IgD-negative memory B cell (primary cell): ENCODE data around the gene PRTN3. TPM values are rescaled to one million over a fixed set of nuclear protein-coding genes. Genes with fewer than 3 reads are reported as not detected.
A peak's percentile ranks its signal among the peaks of the same experiment; 100 is the strongest.

Experiments
- H3K27ac Mint-ChIP-seq, 3 donors: one replicate each; pipeline ENCODE4 v1.8.0; 2020 to 2022; ENCODE audit warnings: mild to moderate bottlenecking in 3 of 3, mixed read lengths in 3 of 3, moderate library complexity in 1 of 3
- H3K27me3 Mint-ChIP-seq: one replicate; pipeline ENCODE4 v1.8.0; 2021; ENCODE audit warnings: mixed read lengths
- H3K36me3 Mint-ChIP-seq: one replicate; pipeline ENCODE4 v1.8.0; 2020; ENCODE audit warnings: mild to moderate bottlenecking, mixed read lengths
- H3K4me1 Mint-ChIP-seq, 3 donors: one replicate each; pipeline ENCODE4 v1.8.0; 2020 to 2022; ENCODE audit warnings: mixed read lengths in 3 of 3, mild to moderate bottlenecking in 1 of 3
- H3K4me3 Mint-ChIP-seq, 4 donors: one replicate each; pipeline ENCODE4 v1.8.0; 2020 to 2022; ENCODE audit warnings: mild to moderate bottlenecking in 4 of 4, mixed read lengths in 4 of 4, moderate library complexity in 3 of 4
- H3K9me3 Mint-ChIP-seq, 3 donors: one replicate each; pipeline ENCODE4 v1.8.0; 2020 to 2021; ENCODE audit warnings: mixed read lengths in 3 of 3, mild to moderate bottlenecking in 1 of 3
- polyA plus RNA-seq: library from polyadenylated mRNA; unstranded; fragments of 300-500 nt; fragmentation: Illumina TruSeq; gene quantifications from one replicate; pipeline ENCODE4 v1.2.3, GENCODE V29; 2021

Gene PRTN3
- polyA plus RNA-seq, 1 donor from 2014 or later: not detected

GRCh38 chr19:858284-858683, 17.5 kb downstream of the PRTN3 start:
- peak overlapping the region in 1 of 4 donors; percentile 12 for H3K4me3 Mint-ChIP-seq
- peaks cover 3 to 5% (median 4%) of the 10 kb centered on the region in 3 donors for H3K4me1 Mint-ChIP-seq
- H3K9me3 Mint-ChIP-seq: peaks cover 0 to 2% (median 0%) of the 10 kb centered on the region in 3 donors
- peaks cover 2% of the 10 kb centered on the region for H3K27me3 Mint-ChIP-seq
- no peaks in the 10 kb centered on the region for H3K36me3 Mint-ChIP-seq
- peak overlapping the region in 1 of 3 donors; percentile 68 for H3K27ac Mint-ChIP-seq

DNA sequence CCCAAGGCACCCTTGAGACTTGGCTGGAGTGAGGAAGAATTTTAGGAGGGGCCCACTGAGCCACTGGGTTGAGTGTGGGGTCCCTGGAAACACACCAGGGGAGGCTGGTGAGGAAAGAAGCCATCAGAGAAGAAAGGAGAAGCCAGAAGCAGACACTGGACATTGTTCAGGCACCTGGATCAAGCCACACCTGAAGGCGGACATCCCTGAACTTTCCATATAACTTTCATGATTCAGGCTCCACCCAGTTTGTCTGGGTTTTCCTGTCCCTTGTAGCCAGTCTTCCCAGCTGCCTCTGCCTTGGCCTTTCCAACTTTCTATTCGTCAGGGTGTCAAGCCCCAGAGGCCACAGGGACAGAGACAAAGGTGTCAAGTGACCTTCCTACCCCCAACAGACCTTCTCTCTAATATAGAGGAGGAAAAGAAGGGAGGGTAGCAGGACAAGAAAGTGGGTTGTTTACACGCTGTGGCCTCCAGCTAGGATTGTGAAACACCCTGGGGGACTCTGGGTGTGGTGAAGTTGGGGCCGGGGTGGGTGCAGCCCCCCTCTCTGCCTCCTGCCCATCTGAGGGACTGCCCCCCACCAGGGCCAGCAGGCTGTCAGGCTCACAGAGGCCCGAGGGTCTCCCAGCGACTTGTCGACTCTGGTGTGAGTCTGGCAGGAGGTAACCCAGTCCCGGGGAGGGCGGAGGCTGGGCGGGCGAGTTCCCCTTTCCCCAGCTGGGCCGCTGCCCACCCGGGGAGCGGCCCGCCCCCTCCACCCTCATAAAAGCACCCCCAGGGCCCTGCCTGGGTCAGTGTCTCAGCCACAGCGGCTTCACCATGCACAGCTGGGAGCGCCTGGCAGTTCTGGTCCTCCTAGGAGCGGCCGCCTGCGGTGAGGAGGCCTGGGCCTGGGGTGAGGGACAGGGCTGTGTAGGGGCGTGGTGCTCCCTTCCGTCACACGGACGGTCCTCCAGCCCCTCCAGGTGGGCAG, 18.4 kb downstream of the PRTN3 start, which contains the start of gene CFD:
Gene CFD (plus strand): TSS at position 797 of the 976 bp plus-strand sequence. CDS start 26 bp downstream, at position 823.
- peak within 1 kb of the TSS; percentile 37 to 65 (median 54) for H3K4me3 Mint-ChIP-seq
- H3K27ac Mint-ChIP-seq: peak within 1 kb of the TSS in 1 of 3 donors; percentile 68
- peaks cover 0 to 2% (median 0%) of the 10 kb centered on the region in 3 donors for H3K9me3 Mint-ChIP-seq
- H3K4me1 Mint-ChIP-seq: peaks cover 6 to 11% (median 9%) of the 10 kb centered on the region in 3 donors
- H3K36me3 Mint-ChIP-seq: no peaks in the 10 kb centered on the region
- peaks cover 2% of the 10 kb centered on the region for H3K27me3 Mint-ChIP-seq

- H3K4me1 Mint-ChIP-seq: peaks cover 8 to 15% (median 9%) of the 10 kb centered on the region in 3 donors
- no peak overlapping the region for H3K27ac Mint-ChIP-seq
- peaks cover 2% of the 10 kb centered on the region for H3K27me3 Mint-ChIP-seq
- no peaks in the 10 kb centered on the region for H3K36me3 Mint-ChIP-seq
- peak overlapping the region in 1 of 4 donors; percentile 17 for H3K4me3 Mint-ChIP-seq
- peaks cover 0 to 2% (median 0%) of the 10 kb centered on the region in 3 donors for H3K9me3 Mint-ChIP-seq
Measured at GRCh38 chr19:861141-861755, 20.4 kb downstream of the PRTN3 start.

DNA sequence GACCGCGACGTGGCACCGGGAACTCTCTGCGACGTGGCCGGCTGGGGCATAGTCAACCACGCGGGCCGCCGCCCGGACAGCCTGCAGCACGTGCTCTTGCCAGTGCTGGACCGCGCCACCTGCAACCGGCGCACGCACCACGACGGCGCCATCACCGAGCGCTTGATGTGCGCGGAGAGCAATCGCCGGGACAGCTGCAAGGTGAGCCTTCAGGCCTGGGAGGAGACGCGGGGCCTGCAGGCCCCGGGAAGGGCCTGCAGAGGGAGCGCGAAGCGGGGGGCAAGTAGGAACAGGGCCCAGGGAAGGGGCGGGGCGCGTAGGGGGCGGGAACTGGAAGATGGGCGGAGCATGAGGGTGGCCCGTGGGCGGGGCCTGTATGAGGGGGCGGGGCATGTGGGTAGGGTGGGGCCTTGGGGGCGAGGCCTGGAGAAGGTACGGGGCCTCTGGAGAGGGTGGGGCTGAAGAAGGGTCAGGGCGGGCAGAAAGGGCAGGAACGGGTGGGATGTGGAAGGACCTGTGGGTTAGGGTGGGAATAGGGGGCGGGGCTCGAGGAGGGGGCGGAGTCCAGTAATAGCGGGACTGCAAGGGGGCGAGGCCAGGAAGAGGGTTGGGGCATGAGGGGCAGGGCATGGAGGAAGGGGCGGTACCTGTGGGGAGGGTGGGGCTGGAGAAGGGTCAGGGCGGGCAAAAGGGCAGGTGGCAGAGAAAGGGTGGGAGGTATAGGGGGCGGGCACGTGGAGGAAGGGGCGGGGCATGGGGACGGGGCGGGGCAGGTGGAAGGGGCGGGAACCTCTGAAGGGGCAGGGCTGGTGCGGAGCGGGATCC, 21.2 kb downstream of the PRTN3 start:
- Mint-ChIP-seq H3K27me3 (peaks cover 2% of the 10 kb centered on the region), H3K36me3 (no peaks in the 10 kb centered on the region), H3K4me3 (peak overlapping the region in 3 of 4 donors; percentile 17 to 79 (median 47)), H3K27ac (peak overlapping the region in 1 of 3 donors; percentile 98), H3K9me3 (peaks cover 0 to 2% (median 0%) of the 10 kb centered on the region in 3 donors), H3K4me1 (peaks cover 8 to 13% (median 9%) of the 10 kb centered on the region in 3 donors)

DNA sequence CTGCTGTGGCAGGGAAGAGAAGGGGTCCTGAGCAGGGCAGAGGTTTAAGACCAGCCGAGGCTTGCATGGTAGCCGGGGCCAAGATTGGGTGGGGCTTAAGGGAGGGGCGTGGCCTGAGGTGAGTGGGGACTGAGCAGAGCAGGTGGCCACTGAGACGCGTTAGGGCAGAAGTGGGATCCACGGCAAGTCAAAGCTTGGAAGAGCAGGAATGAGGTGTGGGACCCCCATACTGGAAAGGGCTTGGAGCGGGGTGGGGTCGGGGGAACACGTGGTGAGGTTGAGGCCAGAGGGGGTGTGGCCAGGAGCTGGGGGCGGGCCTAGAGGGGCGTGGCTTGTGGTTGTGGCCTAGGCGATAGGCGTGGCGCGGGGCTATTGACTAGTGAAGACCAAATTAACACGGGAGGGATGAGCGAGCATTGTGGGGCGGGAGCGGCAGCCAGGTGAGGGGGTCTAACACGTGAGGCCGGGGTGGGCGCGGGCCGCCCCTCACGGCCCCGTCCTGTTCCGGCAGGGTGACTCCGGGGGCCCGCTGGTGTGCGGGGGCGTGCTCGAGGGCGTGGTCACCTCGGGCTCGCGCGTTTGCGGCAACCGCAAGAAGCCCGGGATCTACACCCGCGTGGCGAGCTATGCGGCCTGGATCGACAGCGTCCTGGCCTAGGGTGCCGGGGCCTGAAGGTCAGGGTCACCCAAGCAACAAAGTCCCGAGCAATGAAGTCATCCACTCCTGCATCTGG, 21.9 kb downstream of the PRTN3 start:
- H3K4me3 Mint-ChIP-seq: peak overlapping the region; percentile 79 to 94 (median 83)
- H3K27ac Mint-ChIP-seq: peak overlapping the region; percentile 67 to 98 (median 83)
- H3K27me3 Mint-ChIP-seq: peaks cover under 1% of the 10 kb centered on the region

DNA sequence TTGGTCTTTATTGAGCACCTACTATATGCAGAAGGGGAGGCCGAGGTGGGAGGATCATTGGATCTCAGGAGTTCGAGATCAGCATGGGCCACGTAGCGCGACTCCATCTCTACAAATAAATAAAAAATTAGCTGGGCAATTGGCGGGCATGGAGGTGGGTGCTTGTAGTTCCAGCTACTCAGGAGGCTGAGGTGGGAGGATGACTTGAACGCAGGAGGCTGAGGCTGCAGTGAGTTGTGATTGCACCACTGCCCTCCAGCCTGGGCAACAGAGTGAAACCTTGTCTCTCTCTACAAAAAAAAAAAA, 22.5 kb downstream of the PRTN3 start:
- Mint-ChIP-seq H3K27ac (peak overlapping the region; percentile 83 to 98 (median 91)), H3K36me3 (no peaks in the 10 kb centered on the region), H3K4me3 (peak overlapping the region; percentile 79 to 94 (median 86)), H3K4me1 (peaks cover 9 to 10% (median 10%) of the 10 kb centered on the region in 3 donors), H3K27me3 (no peaks in the 10 kb centered on the region), H3K9me3 (peaks cover 0 to under 1% (median 0%) of the 10 kb centered on the region in 3 donors)

More for the DNA sequence above, 21.9 kb downstream of the PRTN3 start:
- Mint-ChIP-seq H3K9me3 (peaks cover 0 to 2% (median 0%) of the 10 kb centered on the region in 3 donors), H3K4me1 (peaks cover 9 to 10% (median 10%) of the 10 kb centered on the region in 3 donors), H3K36me3 (no peaks in the 10 kb centered on the region)

DNA sequence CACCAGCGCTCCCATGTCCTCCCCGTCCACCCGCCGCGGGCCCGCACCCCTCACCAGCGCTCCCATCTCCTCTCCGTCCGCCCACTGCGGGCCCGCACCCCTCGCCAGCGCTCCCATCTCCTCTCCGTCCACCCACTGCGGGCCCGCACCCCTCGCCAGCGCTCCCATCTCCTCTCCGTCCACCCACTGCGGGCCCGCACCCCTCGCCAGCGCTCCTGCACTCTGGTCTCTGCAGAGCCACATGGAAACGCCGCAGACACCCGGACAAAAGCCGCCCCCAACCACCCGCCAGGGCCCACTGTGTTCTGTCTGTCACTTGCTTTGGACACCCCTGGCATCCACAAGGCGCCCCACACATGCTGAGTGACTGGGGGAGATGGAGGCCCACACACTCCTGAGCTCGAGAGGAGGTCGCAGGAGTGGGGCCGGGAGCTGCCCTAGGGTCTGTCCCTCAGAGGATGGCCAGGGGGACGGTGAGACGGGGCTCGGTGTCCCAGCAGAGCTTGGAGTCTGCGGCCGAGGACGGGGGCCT, 26.0 kb downstream of the PRTN3 start:
- Mint-ChIP-seq H3K36me3 (no peaks in the 10 kb centered on the region), H3K4me1 (peaks cover 9 to 12% (median 10%) of the 10 kb centered on the region in 3 donors), H3K9me3 (no peaks in the 10 kb centered on the region), H3K4me3 (no peak overlapping the region), H3K27ac (peak overlapping the region in 1 of 3 donors; percentile 62), H3K27me3 (no peaks in the 10 kb centered on the region)

GRCh38 chr19:867301-867793, 26.5 kb downstream of the PRTN3 start:
- H3K4me1 Mint-ChIP-seq: peaks cover 9 to 12% (median 10%) of the 10 kb centered on the region in 3 donors
- H3K4me3 Mint-ChIP-seq: peak overlapping the region in 1 of 4 donors; percentile 40
- H3K27ac Mint-ChIP-seq: peak overlapping the region in 1 of 3 donors; percentile 62
- H3K27me3 Mint-ChIP-seq: no peaks in the 10 kb centered on the region
- H3K36me3 Mint-ChIP-seq: no peaks in the 10 kb centered on the region
- H3K9me3 Mint-ChIP-seq: no peaks in the 10 kb centered on the region

- peak overlapping the region in 1 of 3 donors; percentile 62 for H3K27ac Mint-ChIP-seq
- no peaks in the 10 kb centered on the region for H3K9me3 Mint-ChIP-seq
- no peaks in the 10 kb centered on the region for H3K27me3 Mint-ChIP-seq
- no peaks in the 10 kb centered on the region for H3K36me3 Mint-ChIP-seq
- H3K4me3 Mint-ChIP-seq: peak overlapping the region in 1 of 4 donors; percentile 40
- peaks cover 8 to 14% (median 9%) of the 10 kb centered on the region in 3 donors for H3K4me1 Mint-ChIP-seq
Measured at GRCh38 chr19:867855-868457, 27.2 kb downstream of the PRTN3 start.

- H3K36me3 Mint-ChIP-seq: no peaks in the 10 kb centered on the region
- H3K27ac Mint-ChIP-seq: no peak overlapping the region
- no peaks in the 10 kb centered on the region for H3K9me3 Mint-ChIP-seq
- no peaks in the 10 kb centered on the region for H3K27me3 Mint-ChIP-seq
- peak overlapping the region in 1 of 4 donors; percentile 63 for H3K4me3 Mint-ChIP-seq
- peaks cover 8 to 11% (median 8%) of the 10 kb centered on the region in 3 donors for H3K4me1 Mint-ChIP-seq
Measured at GRCh38 chr19:868458-869244, 27.9 kb downstream of the PRTN3 start.

GRCh38 chr19:869245-870177, 28.7 kb downstream of the PRTN3 start:
- peak overlapping the region in 1 of 3 donors; percentile 83 for H3K27ac Mint-ChIP-seq
- H3K36me3 Mint-ChIP-seq: no peaks in the 10 kb centered on the region
- peaks cover 5 to 8% (median 6%) of the 10 kb centered on the region in 3 donors for H3K4me1 Mint-ChIP-seq
- H3K4me3 Mint-ChIP-seq: no peak overlapping the region
- H3K27me3 Mint-ChIP-seq: no peaks in the 10 kb centered on the region
- H3K9me3 Mint-ChIP-seq: no peaks in the 10 kb centered on the region

DNA sequence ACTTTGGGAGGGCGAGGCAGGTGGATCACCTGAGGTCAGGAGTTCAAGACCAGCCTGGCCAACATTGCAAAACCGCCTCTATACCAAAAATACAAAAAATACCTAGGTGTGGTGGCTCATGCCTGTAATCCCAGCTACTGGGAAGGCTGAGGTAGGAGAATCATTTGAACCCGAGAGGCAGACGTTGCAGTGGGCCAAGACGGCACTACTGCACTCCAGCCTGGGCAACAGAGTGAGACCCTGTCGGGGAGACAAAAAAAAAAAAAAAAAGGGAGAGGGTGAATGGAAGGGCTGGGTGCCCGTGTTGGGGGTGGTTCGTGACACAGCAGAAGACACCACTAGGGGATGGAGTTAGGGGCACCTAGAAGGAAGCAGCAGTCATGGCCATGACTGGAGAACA, 29.5 kb downstream of the PRTN3 start:
- H3K27ac Mint-ChIP-seq: peak overlapping the region in 1 of 3 donors; percentile 83
- no peaks in the 10 kb centered on the region for H3K9me3 Mint-ChIP-seq
- H3K4me1 Mint-ChIP-seq: peaks cover 3 to 5% (median 4%) of the 10 kb centered on the region in 3 donors
- no peaks in the 10 kb centered on the region for H3K27me3 Mint-ChIP-seq
- peak overlapping the region in 1 of 4 donors; percentile 29 for H3K4me3 Mint-ChIP-seq
- H3K36me3 Mint-ChIP-seq: no peaks in the 10 kb centered on the region
